Stimulated activated naive CD8-positive, alpha-beta T cell treated with anti-CD3 and anti-CD28 coated beads, Interleukin-15, Interleukin-2, amounts not matched to agents 100 U/mL and 50 U/mL, for 24 hours (primary cell): ENCODE results near the gene OR2AP1.
"Not testable (repeated sequence)": the region's sequence is repeated elsewhere in the genome, so short reads cannot be mapped to it uniquely, and the experiment has no call there.

Experiments
- ATAC-seq: fragments of 150-1000 bp; cut with Tn5 transposase; one replicate; pipeline ENCODE4 v1.10.0; 2021
- DNase-seq: peaks from one replicate; pipeline ENCODE4 v3.0.0; 2021

Gene OR2AP1

GRCh38 chr12:55572168-55572567 is at the start of gene OR2AP1:
Gene OR2AP1, plus strand, starts transcription at chr12:55572468. Its CDS starts 1,947 bp downstream, at chr12:55574415.
- no peak for DNase-seq

GRCh38 chr12:55548235-55548634 is 24.0 kb upstream of the OR2AP1 start:
- DNase-seq, ATAC-seq: not testable (repeated sequence)

More at GRCh38 chr12:55572168-55572567, at the start of gene OR2AP1:
- ATAC-seq = no peak

GRCh38 chr12:55548756-55549155 is 23.5 kb upstream of the OR2AP1 start:
- DNase-seq (no peak), ATAC-seq (no peak)

GRCh38 chr12:55549302-55549701 is 23.0 kb upstream of the OR2AP1 start, which contains the start of gene OR6C4:
Gene OR6C4, plus strand, starts transcription at chr12:55549602. Its CDS starts 1,625 bp downstream, at chr12:55551227.
- DNase-seq (no peak), ATAC-seq (no peak)

- ATAC-seq (no peak), DNase-seq (no peak)
Measured at GRCh38 chr12:55554296-55554695, 18.0 kb upstream of the OR2AP1 start.

- not testable (repeated sequence) for DNase-seq, ATAC-seq
Measured at GRCh38 chr12:55570060-55570459, 2.2 kb upstream of the OR2AP1 start.

GRCh38 chr12:55570689-55571088 is 1.6 kb upstream of the OR2AP1 start:
- not testable (repeated sequence) for ATAC-seq, DNase-seq

- DNase-seq (no peak), ATAC-seq (no peak)
Measured at GRCh38 chr12:55582066-55582465, 9.8 kb downstream of the OR2AP1 start.

- no peak for ATAC-seq
- no peak for DNase-seq
Measured at GRCh38 chr12:55585817-55586216, 13.5 kb downstream of the OR2AP1 start.

- not testable (repeated sequence) for ATAC-seq, DNase-seq
Measured at GRCh38 chr12:55590152-55590551, 17.9 kb downstream of the OR2AP1 start.

GRCh38 chr12:55607821-55608594 is 35.7 kb downstream of the OR2AP1 start:
- ATAC-seq = no peak
- no peak for DNase-seq

- DNase-seq (no peak), ATAC-seq (peak; percentile 86)
Measured at GRCh38 chr12:55610598-55610997, 38.3 kb downstream of the OR2AP1 start.

GRCh38 chr12:55612646-55613045 is 40.4 kb downstream of the OR2AP1 start:
- ATAC-seq = no peak
- no peak for DNase-seq

- DNase-seq = no peak
- ATAC-seq = no peak
Measured at GRCh38 chr12:55614764-55615163, 42.5 kb downstream of the OR2AP1 start.

- DNase-seq = peak; percentile 29
- peak; percentile 53 for ATAC-seq
Measured at GRCh38 chr12:55619354-55620138, 47.3 kb downstream of the OR2AP1 start.

GRCh38 chr12:55624056-55624455 is 51.8 kb downstream of the OR2AP1 start:
- ATAC-seq (peak; percentile 78), DNase-seq (peak; percentile 56)
